ENCODE data around the gene GPR132.
"Not testable (repeated sequence)": the region's sequence is repeated elsewhere in the genome, so short reads cannot be mapped to it uniquely, and the experiment has no call there.

The GPR132 gene

GRCh38 chr14:105065280-105066228, at the start of gene GPR132:
GPR132 (minus strand) TSS chr14:105065430; CDS start chr14:105055420, 10,010 bp downstream.
- H3K9me3 ChIP-seq (ENCODE audit: control insufficient read depth, low read length): no peaks in the 10 kb centered on the region
- no peak for DNase-seq (ENCODE audit: low read depth)
- no peak within 1 kb of the TSS for H3K9ac ChIP-seq (ENCODE audit: low read length)
- H3K4me1 ChIP-seq (ENCODE audit: control insufficient read depth, insufficient read depth, low read length): peaks cover 17% of the 10 kb centered on the region
- no peaks in the 10 kb centered on the region for H3K36me3 ChIP-seq (ENCODE audit: control insufficient read depth, insufficient read depth, low read length, severe bottlenecking)
- no peak within 1 kb of the TSS for H3K4me3 ChIP-seq (ENCODE audit: low read length)
- H3K27me3 ChIP-seq (replicated peaks; ENCODE audit: control insufficient read depth, insufficient read depth, low read length): no peaks in the 10 kb centered on the region

- not testable (repeated sequence) for H3K9ac ChIP-seq (ENCODE audit: low read length); H3K9me3 ChIP-seq (ENCODE audit: control insufficient read depth, low read length); H3K4me3 ChIP-seq (ENCODE audit: low read length); H3K36me3 ChIP-seq (ENCODE audit: control insufficient read depth, insufficient read depth, low read length, severe bottlenecking); DNase-seq (ENCODE audit: low read depth); H3K4me1 ChIP-seq (ENCODE audit: control insufficient read depth, insufficient read depth, low read length)
- peaks cover 33% of the 10 kb centered on the region for H3K27me3 ChIP-seq (replicated peaks; ENCODE audit: control insufficient read depth, insufficient read depth, low read length)
These were observed 44.0 kb upstream of the GPR132 start for GRCh38 chr14:105109243-105109642.

- DNase-seq (ENCODE audit: low read depth): no peak
- Histone ChIP-seq H3K27me3 (replicated peaks; ENCODE audit: control insufficient read depth, insufficient read depth, low read length) (peaks cover 41% of the 10 kb centered on the region), H3K4me1 (ENCODE audit: control insufficient read depth, insufficient read depth, low read length) (no peaks in the 10 kb centered on the region), H3K4me3 (ENCODE audit: low read length) (no peak overlapping the region), H3K36me3 (ENCODE audit: control insufficient read depth, insufficient read depth, low read length, severe bottlenecking) (no peaks in the 10 kb centered on the region), H3K9me3 (ENCODE audit: control insufficient read depth, low read length) (peaks cover 14% of the 10 kb centered on the region), H3K9ac (ENCODE audit: low read length) (no peak overlapping the region)
These were observed 43.3 kb upstream of the GPR132 start for GRCh38 chr14:105108516-105108864.

- Histone ChIP-seq H3K27me3 (replicated peaks; ENCODE audit: control insufficient read depth, insufficient read depth, low read length) (peaks cover 46% of the 10 kb centered on the region), H3K9ac (ENCODE audit: low read length) (no peak overlapping the region), H3K4me3 (ENCODE audit: low read length) (no peak overlapping the region), H3K36me3 (ENCODE audit: control insufficient read depth, insufficient read depth, low read length, severe bottlenecking) (no peaks in the 10 kb centered on the region), H3K4me1 (ENCODE audit: control insufficient read depth, insufficient read depth, low read length) (no peaks in the 10 kb centered on the region), H3K9me3 (ENCODE audit: control insufficient read depth, low read length) (peaks cover 18% of the 10 kb centered on the region)
- no peak for DNase-seq (ENCODE audit: low read depth)
These were observed 42.7 kb upstream of the GPR132 start for GRCh38 chr14:105107781-105108515.

GRCh38 chr14:105107351-105107750, 42.1 kb upstream of the GPR132 start:
- peaks cover 20% of the 10 kb centered on the region for H3K9me3 ChIP-seq (ENCODE audit: control insufficient read depth, low read length)
- no peaks in the 10 kb centered on the region for H3K4me1 ChIP-seq (ENCODE audit: control insufficient read depth, insufficient read depth, low read length)
- H3K4me3 ChIP-seq (ENCODE audit: low read length): no peak overlapping the region
- H3K9ac ChIP-seq (ENCODE audit: low read length): no peak overlapping the region
- no peaks in the 10 kb centered on the region for H3K36me3 ChIP-seq (ENCODE audit: control insufficient read depth, insufficient read depth, low read length, severe bottlenecking)
- H3K27me3 ChIP-seq (replicated peaks; ENCODE audit: control insufficient read depth, insufficient read depth, low read length): peaks cover 52% of the 10 kb centered on the region
- DNase-seq (ENCODE audit: low read depth): no peak

- peaks cover 70% of the 10 kb centered on the region for H3K27me3 ChIP-seq (replicated peaks; ENCODE audit: control insufficient read depth, insufficient read depth, low read length)
- no peaks in the 10 kb centered on the region for H3K4me1 ChIP-seq (ENCODE audit: control insufficient read depth, insufficient read depth, low read length)
- no peaks in the 10 kb centered on the region for H3K36me3 ChIP-seq (ENCODE audit: control insufficient read depth, insufficient read depth, low read length, severe bottlenecking)
These were observed 39.9 kb upstream of the GPR132 start for GRCh38 chr14:105105158-105105557.

GRCh38 chr14:105102893-105103292, 37.7 kb upstream of the GPR132 start:
- peaks cover 32% of the 10 kb centered on the region for H3K9me3 ChIP-seq (ENCODE audit: control insufficient read depth, low read length)
- H3K36me3 ChIP-seq (ENCODE audit: control insufficient read depth, insufficient read depth, low read length, severe bottlenecking): no peaks in the 10 kb centered on the region
- no peaks in the 10 kb centered on the region for H3K4me1 ChIP-seq (ENCODE audit: control insufficient read depth, insufficient read depth, low read length)
- no peak overlapping the region for H3K9ac ChIP-seq (ENCODE audit: low read length)
- no peak for DNase-seq (ENCODE audit: low read depth)
- H3K4me3 ChIP-seq (ENCODE audit: low read length): no peak overlapping the region
- peaks cover 78% of the 10 kb centered on the region for H3K27me3 ChIP-seq (replicated peaks; ENCODE audit: control insufficient read depth, insufficient read depth, low read length)

More at GRCh38 chr14:105105158-105105557, 39.9 kb upstream of the GPR132 start:
- H3K9ac ChIP-seq (ENCODE audit: low read length): no peak overlapping the region
- no peak overlapping the region for H3K4me3 ChIP-seq (ENCODE audit: low read length)
- H3K9me3 ChIP-seq (ENCODE audit: control insufficient read depth, low read length): peaks cover 20% of the 10 kb centered on the region
- DNase-seq (ENCODE audit: low read depth): no peak

GRCh38 chr14:105102361-105102870, 37.2 kb upstream of the GPR132 start:
- Histone ChIP-seq H3K36me3 (ENCODE audit: control insufficient read depth, insufficient read depth, low read length, severe bottlenecking) (no peaks in the 10 kb centered on the region), H3K4me1 (ENCODE audit: control insufficient read depth, insufficient read depth, low read length) (no peaks in the 10 kb centered on the region), H3K9ac (ENCODE audit: low read length) (no peak overlapping the region), H3K9me3 (ENCODE audit: control insufficient read depth, low read length) (peaks cover 32% of the 10 kb centered on the region), H3K27me3 (replicated peaks; ENCODE audit: control insufficient read depth, insufficient read depth, low read length) (peaks cover 74% of the 10 kb centered on the region), H3K4me3 (ENCODE audit: low read length) (no peak overlapping the region)
- DNase-seq (ENCODE audit: low read depth): no peak

- no peak overlapping the region for H3K4me3 ChIP-seq (ENCODE audit: low read length)
- no peak for DNase-seq (ENCODE audit: low read depth)
- no peak overlapping the region for H3K9ac ChIP-seq (ENCODE audit: low read length)
- peaks cover 32% of the 10 kb centered on the region for H3K9me3 ChIP-seq (ENCODE audit: control insufficient read depth, low read length)
- H3K27me3 ChIP-seq (replicated peaks; ENCODE audit: control insufficient read depth, insufficient read depth, low read length): peaks cover 73% of the 10 kb centered on the region
- H3K4me1 ChIP-seq (ENCODE audit: control insufficient read depth, insufficient read depth, low read length): no peaks in the 10 kb centered on the region
- H3K36me3 ChIP-seq (ENCODE audit: control insufficient read depth, insufficient read depth, low read length, severe bottlenecking): no peaks in the 10 kb centered on the region
These were observed 35.7 kb upstream of the GPR132 start for GRCh38 chr14:105100910-105101309.

GRCh38 chr14:105099778-105100177, 34.5 kb upstream of the GPR132 start:
- no peak for DNase-seq (ENCODE audit: low read depth)
- Histone ChIP-seq H3K4me3 (ENCODE audit: low read length) (no peak overlapping the region), H3K9ac (ENCODE audit: low read length) (no peak overlapping the region), H3K36me3 (ENCODE audit: control insufficient read depth, insufficient read depth, low read length, severe bottlenecking) (no peaks in the 10 kb centered on the region), H3K9me3 (ENCODE audit: control insufficient read depth, low read length) (peaks cover 27% of the 10 kb centered on the region), H3K4me1 (ENCODE audit: control insufficient read depth, insufficient read depth, low read length) (no peaks in the 10 kb centered on the region), H3K27me3 (replicated peaks; ENCODE audit: control insufficient read depth, insufficient read depth, low read length) (peaks cover 62% of the 10 kb centered on the region)

- H3K9me3 ChIP-seq (ENCODE audit: control insufficient read depth, low read length): peaks cover 17% of the 10 kb centered on the region
- peaks cover 51% of the 10 kb centered on the region for H3K27me3 ChIP-seq (replicated peaks; ENCODE audit: control insufficient read depth, insufficient read depth, low read length)
- DNase-seq (ENCODE audit: low read depth): no peak
- no peak overlapping the region for H3K4me3 ChIP-seq (ENCODE audit: low read length)
- no peaks in the 10 kb centered on the region for H3K4me1 ChIP-seq (ENCODE audit: control insufficient read depth, insufficient read depth, low read length)
- H3K36me3 ChIP-seq (ENCODE audit: control insufficient read depth, insufficient read depth, low read length, severe bottlenecking): no peaks in the 10 kb centered on the region
- no peak overlapping the region for H3K9ac ChIP-seq (ENCODE audit: low read length)
These were observed 33.1 kb upstream of the GPR132 start for GRCh38 chr14:105098316-105098715.

Data from adipocyte (in vitro differentiated cells).